GM12873 (cell line): ENCODE data around the gene CIDEC.

Experiments used
- TF ChIP-seq, protein P1 (sequence below): IDR thresholded peaks from 2 replicates; pipeline ENCODE4 v1.5.1; 2012; ENCODE audit warnings: low read depth, mild to moderate bottlenecking, moderate library complexity, low read length, control low read depth; ENCODE audit not compliant: insufficient read depth; ENCODE audit errors: missing control alignments

The CIDEC gene

GRCh38 chr3:9876991-9877390 lies 3.1 kb downstream of the CIDEC start:
- TF ChIP-seq, protein P1, sequence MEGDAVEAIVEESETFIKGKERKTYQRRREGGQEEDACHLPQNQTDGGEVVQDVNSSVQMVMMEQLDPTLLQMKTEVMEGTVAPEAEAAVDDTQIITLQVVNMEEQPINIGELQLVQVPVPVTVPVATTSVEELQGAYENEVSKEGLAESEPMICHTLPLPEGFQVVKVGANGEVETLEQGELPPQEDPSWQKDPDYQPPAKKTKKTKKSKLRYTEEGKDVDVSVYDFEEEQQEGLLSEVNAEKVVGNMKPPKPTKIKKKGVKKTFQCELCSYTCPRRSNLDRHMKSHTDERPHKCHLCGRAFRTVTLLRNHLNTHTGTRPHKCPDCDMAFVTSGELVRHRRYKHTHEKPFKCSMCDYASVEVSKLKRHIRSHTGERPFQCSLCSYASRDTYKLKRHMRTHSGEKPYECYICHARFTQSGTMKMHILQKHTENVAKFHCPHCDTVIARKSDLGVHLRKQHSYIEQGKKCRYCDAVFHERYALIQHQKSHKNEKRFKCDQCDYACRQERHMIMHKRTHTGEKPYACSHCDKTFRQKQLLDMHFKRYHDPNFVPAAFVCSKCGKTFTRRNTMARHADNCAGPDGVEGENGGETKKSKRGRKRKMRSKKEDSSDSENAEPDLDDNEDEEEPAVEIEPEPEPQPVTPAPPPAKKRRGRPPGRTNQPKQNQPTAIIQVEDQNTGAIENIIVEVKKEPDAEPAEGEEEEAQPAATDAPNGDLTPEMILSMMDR = no peak

DNA sequence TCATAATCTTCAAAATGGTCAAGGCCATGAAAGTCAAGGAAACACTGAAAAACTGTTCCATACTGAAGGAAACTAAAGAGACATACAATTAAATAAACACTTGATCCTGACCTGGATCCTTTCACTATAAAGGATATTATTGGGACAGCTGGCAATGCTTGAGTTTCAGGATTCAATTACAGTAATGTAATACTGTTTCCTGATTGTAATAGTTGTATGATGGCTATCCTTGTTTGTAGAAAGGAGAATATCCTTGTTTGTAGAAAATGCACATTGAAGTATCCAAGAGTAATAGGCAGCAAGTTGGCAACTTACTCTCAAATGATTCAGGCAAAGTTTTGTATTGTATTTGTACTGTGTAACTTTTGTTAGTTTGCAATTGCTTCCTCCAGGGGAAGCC lies 4.6 kb downstream of the CIDEC start:
- TF ChIP-seq, protein P1 = no peak

- TF ChIP-seq, protein P1 = no peak
Observed at GRCh38 chr3:9870978-9871377, 9.1 kb downstream of the CIDEC start.

- TF ChIP-seq, protein P1 = no peak
Observed at GRCh38 chr3:9869955-9870354, 10.1 kb downstream of the CIDEC start.

- TF ChIP-seq, protein P1 = no peak
Observed at GRCh38 chr3:9867106-9867505, 12.9 kb downstream of the CIDEC start.

GRCh38 chr3:9866639-9867038 lies 13.4 kb downstream of the CIDEC start:
- TF ChIP-seq, protein P1 = no peak

GRCh38 chr3:9864200-9864927 lies 15.7 kb downstream of the CIDEC start:
- TF ChIP-seq, protein P1 = no peak
